Measurements from ENCODE around the gene FCSK. TPM values are rescaled to one million over a fixed set of nuclear protein-coding genes. Genes with fewer than 3 reads are reported as not detected.
A peak's percentile ranks its signal among the peaks of the same experiment; 100 is the strongest.

Gene FCSK
- total and polyA plus RNA-seq, 10 of the 15 experiments (the other 5 are each of a cell fraction or from before 2014, with no cell fraction given), result 0.60 to 17.6 (median 7.4) TPM

GRCh38 chr16:70427786-70428177 lies 26.6 kb upstream of the FCSK start:
- TSS peak; percentile 33 for BruUV-seq (replicated peaks)
- Histone ChIP-seq H3K36me3 (ENCODE audit: control insufficient read depth in 2 of 2, insufficient read depth in 2 of 2, low read length in 1 of 2) (peaks cover 6 to 7% of the 10 kb centered on the region in 2 experiments; a peak in 3 of 4 replicates), H3K4me2 (ENCODE audit: control insufficient read depth, insufficient read depth) (peak overlapping the region; percentile 95), H4K20me1 (ENCODE audit: control insufficient read depth, insufficient read depth) (no peaks in the 10 kb centered on the region), H3K9me3 (replicated peaks; ENCODE audit: control insufficient read depth, insufficient read depth, low read length) (no peaks in the 10 kb centered on the region), H3K4me1 (ENCODE audit: control insufficient read depth, insufficient read depth, low read length) (peaks cover 46% of the 10 kb centered on the region), H2AFZ (ENCODE audit: control insufficient read depth, low read depth, low read length) (no peak overlapping the region), H3K27ac (ENCODE audit: control insufficient read depth, insufficient read depth) (peak overlapping the region; percentile 98), H3K79me2 (ENCODE audit: control insufficient read depth, insufficient read depth, low read length) (peaks cover 69% of the 10 kb centered on the region), H3K27me3 (replicated peaks in 1 of 2; ENCODE audit: control insufficient read depth in 2 of 2, insufficient read depth in 2 of 2, low read length in 1 of 2) (no peaks in the 10 kb centered on the region), H3K4me3 (peak overlapping the region; percentile 67; the same call in 1 of the 2 replicates), H3K9ac (ENCODE audit: control insufficient read depth, insufficient read depth, low read length) (peak overlapping the region; percentile 68)
- FAIRE-seq (no peak), ATAC-seq (no peak), DNase-seq (ENCODE audit: low read depth, low spot score) (no peak)
- in situ Hi-C loops (cut with MboI), result no loop called here
- ChIA-PET POLR2A (interaction anchor here (0.6 to 4.8 kb wide), 10 partner anchors 10 to 67 kb away, joined by 4 to 58 read pairs (median 4); partner anchors contain the start of gene ST3GAL2), CTCF (interaction anchor here (0.6 to 1.8 kb wide), 8 partner anchors 8 to 50 kb away, joined by 3 to 17 read pairs (median 3); no protein-coding TSS in a partner anchor), SMC1A (ENCODE audit: uncharacterized antibody, unreplicated experiment) (interaction anchor here (0.8 to 3.9 kb wide), 12 partner anchors 8 to 81 kb away, joined by 3 to 23 read pairs (median 4); partner anchors contain the start of gene ST3GAL2), RAD21 (ENCODE audit: unreplicated experiment) (interaction anchor here (0.7 to 2.8 kb wide), 13 partner anchors 9 to 1056 kb away, joined by 3 to 32 read pairs (median 6); partner anchors contain the start of gene FCSK)
- WGBS (ENCODE audit: insufficient coverage, insufficient replicate concordance, low lambda C conversion rate, missing lambda C conversion rate), result 32% methylated on average over 4 of the region's 4 CpGs
- TF ChIP-seq SMARCA5 (IDR thresholded peaks at IDR 0.05) (peak; percentile 37; the same call in 1 of the 2 replicates), BCLAF1 (IDR thresholded peaks at IDR 0.05) (no peak), ZNF207 (IDR thresholded peaks at IDR 0.05; ENCODE audit: borderline replicate concordance) (0 out of 2 replicates have a peak, but pooled peaks have one; percentile 60)
- intact Hi-C loops (cut with micrococcal nuclease; ENCODE audit: unreplicated experiment), result no loop called here
